KOPT-K1 (cell line): Measurements from ENCODE around the gene C22orf31.

Experiments
- H3K27ac ChIP-seq: fragments of 200-600 bp; sonication (generic); 2 replicates; pipeline ENCODE4 v1.5.1; 2016; ENCODE audit warnings: antibody characterized with exemption, mild to moderate bottlenecking, low read depth, low read length; ENCODE audit not compliant: poor library complexity, severe bottlenecking
- H3K36me3 ChIP-seq: fragments of 200-600 bp; sonication (generic); 2 replicates; pipeline ENCODE4 v1.5.1; 2017; ENCODE audit warnings: antibody characterized with exemption, mild to moderate bottlenecking, low read length, moderate library complexity; ENCODE audit not compliant: insufficient read depth
- H3K9me3 ChIP-seq: fragments of 200-600 bp; sonication (generic); 2 replicates; pipeline ENCODE4 v1.5.1; 2017; ENCODE audit warnings: antibody characterized with exemption, low read length, mild to moderate bottlenecking; ENCODE audit not compliant: insufficient read depth, poor library complexity, severe bottlenecking

Gene C22orf31

GRCh38 chr22:29072979-29073617, 11.5 kb upstream of the C22orf31 start, which contains the start of gene KREMEN1:
TSS of gene KREMEN1 (plus strand) at chr22:29073035. CDS start at chr22:29073131, 96 bp downstream.
- H3K9me3 ChIP-seq: no peaks in the 10 kb centered on the region
- H3K27ac ChIP-seq: no peak within 1 kb of the TSS
- H3K36me3 ChIP-seq: no peaks in the 10 kb centered on the region

DNA sequence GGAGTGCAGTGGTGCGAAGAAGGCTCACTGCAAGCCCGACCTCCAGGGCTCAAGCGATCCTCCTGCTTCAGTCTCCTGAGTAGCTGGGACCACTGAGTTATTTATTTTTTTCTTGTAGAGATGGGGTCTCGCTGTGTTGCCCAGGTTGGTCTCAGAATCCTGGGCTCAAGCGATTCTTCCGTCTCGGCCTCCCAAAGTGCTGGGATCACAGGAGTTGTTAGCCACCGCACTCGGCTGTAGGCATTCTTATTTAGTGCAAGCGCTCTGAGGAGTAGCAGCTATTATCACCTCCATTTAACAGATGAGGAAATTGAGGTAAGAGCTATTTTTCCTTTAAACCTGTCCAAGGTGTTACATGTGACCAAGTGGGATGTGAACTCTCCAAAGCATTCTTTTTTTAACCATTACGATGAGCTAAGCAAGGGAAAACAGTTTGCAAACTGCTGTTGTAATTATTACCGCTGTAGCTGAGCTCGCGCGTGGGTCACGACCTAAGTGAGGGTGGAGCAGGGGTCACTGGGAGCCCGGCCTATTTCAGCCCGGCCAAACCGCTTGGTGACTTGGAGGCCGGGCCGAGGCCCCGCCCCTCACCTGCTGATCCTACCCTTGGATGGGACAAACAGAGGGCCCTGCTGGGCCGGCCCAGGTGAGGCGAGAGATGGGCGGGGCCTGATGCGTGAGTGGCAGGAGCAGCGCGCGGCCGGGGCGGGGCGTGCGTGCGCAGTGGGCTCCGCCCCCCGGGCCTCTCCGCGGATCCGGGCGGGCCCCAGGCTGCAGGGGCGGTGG, 10.8 kb upstream of the C22orf31 start:
- Histone ChIP-seq H3K9me3 (no peaks in the 10 kb centered on the region), H3K36me3 (no peaks in the 10 kb centered on the region), H3K27ac (no peak overlapping the region)

DNA sequence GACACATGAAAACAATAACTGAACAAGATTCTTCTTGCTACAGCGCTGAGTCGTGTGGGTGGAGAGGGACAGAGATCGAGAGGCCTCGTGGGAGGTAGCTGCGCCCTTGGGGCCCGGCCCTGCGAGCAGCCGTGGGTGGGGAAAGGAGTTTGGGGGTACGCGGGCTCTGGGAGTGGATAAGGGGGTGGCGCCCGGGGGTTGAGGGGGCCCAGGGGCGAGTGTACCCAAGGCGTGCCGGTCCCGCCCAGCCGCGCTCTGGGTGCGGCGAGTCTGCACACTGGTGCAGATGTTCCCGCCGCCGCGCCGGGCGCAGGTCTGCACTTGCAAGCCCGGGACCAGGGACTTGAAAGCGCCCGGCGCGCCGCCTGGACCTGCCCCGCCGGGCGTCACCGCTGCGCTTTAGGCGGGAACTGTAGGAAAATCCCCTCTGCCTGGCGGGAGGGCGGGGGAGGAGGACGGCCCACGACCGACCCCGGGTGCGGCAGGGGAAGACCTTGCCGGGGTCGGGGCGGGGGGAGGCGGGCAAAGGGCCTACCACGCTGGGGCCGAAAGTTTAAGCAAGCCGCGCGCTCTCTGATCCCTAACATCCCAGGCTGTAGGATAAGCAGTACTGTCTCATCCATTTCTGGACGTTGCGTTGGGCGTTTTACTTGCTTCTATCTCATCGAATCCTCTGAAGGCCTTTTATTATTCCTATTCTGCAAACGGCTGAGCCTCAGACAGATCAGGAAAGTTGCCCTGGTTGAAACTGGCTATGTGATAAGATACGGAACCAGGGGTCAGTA, 9.8 kb upstream of the C22orf31 start:
- H3K27ac ChIP-seq: no peak overlapping the region
- no peaks in the 10 kb centered on the region for H3K9me3 ChIP-seq
- no peaks in the 10 kb centered on the region for H3K36me3 ChIP-seq

GRCh38 chr22:29070490-29070889, 8.9 kb upstream of the C22orf31 start:
- Histone ChIP-seq H3K9me3 (no peaks in the 10 kb centered on the region), H3K36me3 (no peaks in the 10 kb centered on the region), H3K27ac (no peak overlapping the region)

DNA sequence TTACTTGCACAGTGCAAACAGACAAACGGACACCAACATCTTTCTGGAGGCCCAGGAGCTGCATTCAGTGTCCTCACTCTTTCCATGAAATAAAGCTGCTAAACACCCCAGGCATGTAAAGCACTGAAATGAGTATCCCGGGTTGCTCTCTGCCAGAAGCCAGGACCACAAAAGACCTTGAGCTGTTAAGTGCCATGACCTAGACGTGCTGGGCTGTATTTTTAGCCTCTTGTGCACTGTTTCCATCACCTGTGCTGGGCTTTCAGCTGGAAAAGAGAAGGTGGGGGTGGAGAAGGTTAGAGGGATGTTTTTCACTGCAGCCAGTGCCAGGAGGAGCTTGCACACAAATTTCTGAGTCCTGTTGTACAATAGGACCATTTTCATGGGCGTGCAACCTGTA, 7.8 kb upstream of the C22orf31 start:
- no peaks in the 10 kb centered on the region for H3K36me3 ChIP-seq
- H3K9me3 ChIP-seq: no peaks in the 10 kb centered on the region
- no peak overlapping the region for H3K27ac ChIP-seq

DNA sequence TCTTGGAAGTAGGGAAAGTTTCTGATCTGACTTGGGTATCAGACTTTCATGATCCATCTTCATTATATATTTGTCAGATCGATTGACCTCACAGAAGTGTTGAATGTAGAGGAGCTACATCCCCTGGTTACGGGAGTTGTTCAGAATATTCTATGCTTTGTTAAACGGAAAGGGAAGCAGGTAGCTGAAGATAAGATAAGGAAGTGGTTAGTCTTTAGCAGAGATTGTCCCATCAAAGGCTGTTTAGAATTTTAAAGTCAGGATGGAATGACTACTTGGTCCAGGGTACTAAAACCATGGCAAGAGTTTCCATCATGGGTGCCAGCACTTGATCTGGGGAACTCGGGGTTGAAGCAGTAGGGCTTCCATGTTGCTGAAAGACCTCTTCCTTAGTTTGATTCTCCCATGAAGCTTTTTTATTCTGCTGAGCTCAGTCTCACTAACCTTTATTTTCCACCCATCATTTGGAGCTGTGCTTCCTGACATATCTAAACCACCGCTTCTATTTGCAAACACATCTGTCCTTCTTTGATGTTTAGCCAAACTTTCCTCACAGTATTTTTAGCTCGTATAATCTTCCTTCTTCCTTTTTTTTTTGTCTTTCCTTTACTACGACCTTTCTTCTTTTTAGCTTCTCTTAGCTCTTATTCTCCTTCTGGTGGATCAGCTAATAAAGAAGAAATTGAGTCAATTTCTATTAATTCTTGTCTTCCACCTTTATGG, 4.0 kb upstream of the C22orf31 start:
- Histone ChIP-seq H3K36me3 (no peaks in the 10 kb centered on the region), H3K9me3 (no peaks in the 10 kb centered on the region)

DNA sequence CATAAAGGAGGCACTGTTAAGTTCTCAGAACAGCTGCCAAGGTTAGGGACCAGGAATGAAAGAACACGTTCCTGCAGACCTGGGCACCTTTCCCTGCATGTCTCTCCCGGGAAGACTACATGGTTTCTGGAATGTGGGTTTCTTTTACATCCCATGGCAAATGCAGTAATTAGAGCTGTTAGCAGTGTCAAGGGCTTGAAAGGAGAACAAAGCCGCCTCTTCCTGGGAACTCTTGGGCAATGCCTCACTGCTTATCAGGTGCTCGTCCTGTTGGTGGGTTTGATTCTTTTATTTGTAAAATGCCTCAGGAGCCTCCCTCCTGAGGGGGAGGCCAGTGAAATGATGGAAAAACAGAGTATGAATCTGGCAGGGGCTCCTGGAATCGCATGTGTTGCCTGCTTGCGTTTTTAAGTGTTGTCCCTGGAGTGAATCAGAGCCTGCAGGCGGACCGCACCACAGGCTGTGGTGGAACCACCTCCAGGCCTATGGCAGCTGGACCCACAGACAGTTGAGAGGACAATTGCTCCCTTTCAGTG, 723 bp upstream of the C22orf31 start:
- Histone ChIP-seq H3K27ac (no peak overlapping the region), H3K36me3 (no peaks in the 10 kb centered on the region), H3K9me3 (no peaks in the 10 kb centered on the region)

More for the DNA sequence above, 4.0 kb upstream of the C22orf31 start:
- H3K27ac ChIP-seq: no peak overlapping the region

- H3K27ac ChIP-seq: no peak overlapping the region
- H3K36me3 ChIP-seq: no peaks in the 10 kb centered on the region
- H3K9me3 ChIP-seq: no peaks in the 10 kb centered on the region
These were observed 700 bp downstream of the C22orf31 start for GRCh38 chr22:29060931-29061330.

DNA sequence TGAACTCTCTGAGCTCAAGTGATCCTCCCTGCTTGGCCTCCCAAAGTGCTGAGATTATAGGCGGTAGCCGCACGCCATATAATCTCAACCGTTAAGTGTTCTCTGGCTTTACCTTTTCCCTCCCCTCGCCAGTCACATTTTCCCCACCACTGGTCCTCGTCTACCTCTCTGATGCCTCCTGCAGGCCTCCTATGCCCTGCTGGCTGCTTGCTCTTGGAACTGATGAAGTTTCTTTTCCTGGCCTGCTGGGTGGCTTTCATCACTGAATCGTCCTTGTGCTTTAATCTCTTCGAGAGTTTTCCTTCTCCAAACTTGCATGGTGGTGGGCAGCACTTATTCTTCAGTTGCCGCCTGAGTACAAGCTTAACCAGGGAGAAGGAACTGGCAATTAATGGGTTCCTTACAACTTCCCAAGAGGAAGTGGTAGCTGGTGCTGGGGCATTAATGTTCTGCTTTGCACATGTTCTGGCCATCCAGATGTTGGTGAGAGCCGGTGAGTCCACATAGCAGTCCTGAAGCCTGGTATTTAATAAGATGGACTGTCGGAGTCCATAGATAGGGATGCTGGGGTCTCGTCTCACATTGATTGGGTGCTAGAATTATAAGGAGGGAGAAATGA, 1.3 kb downstream of the C22orf31 start:
- Histone ChIP-seq H3K9me3 (no peaks in the 10 kb centered on the region), H3K27ac (no peak overlapping the region)

GRCh38 chr22:29056472-29056871, 5.2 kb downstream of the C22orf31 start:
- H3K27ac ChIP-seq: no peak overlapping the region
- H3K36me3 ChIP-seq: no peaks in the 10 kb centered on the region
- no peaks in the 10 kb centered on the region for H3K9me3 ChIP-seq

More for the DNA sequence above, 1.3 kb downstream of the C22orf31 start:
- no peaks in the 10 kb centered on the region for H3K36me3 ChIP-seq

DNA sequence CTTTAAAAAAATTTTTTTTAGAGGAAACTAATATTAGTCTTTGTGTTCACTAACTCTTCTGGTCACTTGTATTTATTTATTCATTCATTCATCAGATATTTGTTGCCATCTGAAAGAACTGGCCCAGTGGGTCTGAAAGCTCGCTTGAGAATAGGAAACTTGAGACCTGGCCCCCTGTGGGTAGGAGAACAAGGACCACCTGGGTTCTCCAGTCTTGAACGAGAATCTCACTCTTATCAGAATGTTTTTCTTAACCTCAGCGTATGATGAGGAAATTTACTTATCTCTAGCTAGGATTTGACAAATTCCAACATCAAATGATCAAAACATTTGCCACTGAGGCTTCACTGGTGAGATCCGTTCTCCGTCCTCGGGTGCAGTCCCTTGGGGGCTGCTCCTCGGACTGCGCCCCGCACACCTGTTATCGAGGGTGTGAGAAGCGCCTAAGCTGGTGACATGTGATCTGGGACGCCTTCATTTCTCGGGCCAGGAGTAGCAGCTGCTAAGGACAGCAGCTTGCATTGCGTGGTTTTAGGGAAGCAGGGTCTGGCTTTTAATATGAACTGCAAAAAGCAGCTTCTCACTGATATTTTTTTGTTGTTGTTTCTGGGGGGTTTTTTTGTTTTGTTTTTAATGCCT, 6.3 kb downstream of the C22orf31 start:
- Histone ChIP-seq H3K36me3 (no peaks in the 10 kb centered on the region), H3K9me3 (no peaks in the 10 kb centered on the region), H3K27ac (no peak overlapping the region)

GRCh38 chr22:29054251-29054767, 7.3 kb downstream of the C22orf31 start:
- Histone ChIP-seq H3K36me3 (no peaks in the 10 kb centered on the region), H3K27ac (no peak overlapping the region), H3K9me3 (no peaks in the 10 kb centered on the region)

- Histone ChIP-seq H3K27ac (no peak overlapping the region), H3K36me3 (no peaks in the 10 kb centered on the region)
These were observed 8.5 kb downstream of the C22orf31 start for GRCh38 chr22:29053048-29053702.

More at GRCh38 chr22:29053048-29053702, 8.5 kb downstream of the C22orf31 start:
- H3K9me3 ChIP-seq: no peaks in the 10 kb centered on the region
